A673 (cell line): ENCODE results near the gene RABGAP1L.

ENCODE experiments used
- CTCF ChIP-seq: fragments of 300-800, 200-600 bp; sonication (generic); conservative IDR thresholded peaks from 2 replicates; pipeline ENCODE4 v1.5.1; 2017; ENCODE audit warnings: low read depth, mild to moderate bottlenecking, antibody characterized with exemption, low read length, moderate library complexity, mixed read lengths
- EZH2 ChIP-seq: fragments of 200-600 bp; sonication (generic); IDR thresholded peaks from 2 replicates; pipeline ENCODE4 v1.6.1; 2017; ENCODE audit warnings: borderline replicate concordance, low read depth, mild to moderate bottlenecking, mixed read lengths, antibody characterized with exemption, low read length; ENCODE audit not compliant: poor library complexity, severe bottlenecking

- TF ChIP-seq CTCF (no peak), EZH2 (no peak)
Observed at GRCh38 chr1:174142836-174143235, 16.5 kb upstream of the RABGAP1L start.
